OCI-LY7 (cell line): Measurements from ENCODE around the gene ABCC3. TPM values are rescaled to one million over a fixed set of nuclear protein-coding genes. Genes with fewer than 3 reads are reported as not detected.

Experiments
- BruUV-seq: library from RNA; stranded (reverse); fragments of 400-500 nt; replicated peaks from 2 replicates; lab custom pipeline; 2021; lab: Mats Ljungman, UMichigan
- CTCF ChIA-PET: fragments of 300-600 bp; sonication (Branson Sonifier 250); formaldehyde crosslinking; loops from one replicate; lab custom pipeline; 2022; ENCODE audit warnings: antibody characterized with exemption; ENCODE audit not compliant: unreplicated experiment; lab: Charles Lee
- POLR2A ChIA-PET: fragments of 300-600 bp; sonication (Branson Sonifier 250); formaldehyde crosslinking; loops from one replicate; lab custom pipeline; 2022; ENCODE audit warnings: antibody characterized with exemption; lab: Charles Lee
- DNase-seq: peaks from one replicate; pipeline ENCODE4 v3.0.0-alpha.2; 2015; ENCODE audit warnings: low spot score
- H2AFZ ChIP-seq: fragments of 200-600 bp; sonication (generic), shearing (Covaris generic); 2 replicates; pipeline ENCODE4 v1.6.1; 2014; ENCODE audit warnings: mild to moderate bottlenecking, antibody characterized with exemption, low read length, moderate library complexity
- H3K27ac ChIP-seq: fragments of 200-600 bp; sonication (generic); 2 replicates; pipeline ENCODE4 v1.5.1; 2014; ENCODE audit warnings: mixed run types, low read depth, mild to moderate bottlenecking, moderate library complexity, low read length, inconsistent platforms; ENCODE audit not compliant: poor library complexity, severe bottlenecking
- H3K36me3 ChIP-seq: fragments of 200-600 bp; sonication (generic); 2 replicates; pipeline ENCODE4 v1.6.1; 2014; ENCODE audit warnings: mild to moderate bottlenecking, antibody characterized with exemption, low read length, moderate library complexity, mixed read lengths; ENCODE audit not compliant: insufficient read depth
- H3K4me1 ChIP-seq: fragments of 200-600 bp; sonication (generic); 2 replicates; pipeline ENCODE4 v1.5.1; 2014; ENCODE audit warnings: mild to moderate bottlenecking, low read length; ENCODE audit not compliant: insufficient read depth, poor library complexity, severe bottlenecking
- H3K4me2 ChIP-seq: fragments of 200-600 bp; sonication (generic); 2 replicates; pipeline ENCODE4 v1.6.1; 2014; ENCODE audit warnings: mild to moderate bottlenecking, low read length
- H3K4me3 ChIP-seq: fragments of 200-600 bp; sonication (generic); 2 replicates; pipeline ENCODE4 v1.5.1; 2014; ENCODE audit warnings: mild to moderate bottlenecking, low read depth, low read length; ENCODE audit not compliant: poor library complexity, severe bottlenecking
- H3K79me2 ChIP-seq: fragments of 200-600 bp; sonication (generic); 2 replicates; pipeline ENCODE4 v1.6.1; 2016; ENCODE audit warnings: low read depth, mild to moderate bottlenecking, low read length, moderate library complexity, mixed read lengths; ENCODE audit not compliant: insufficient read depth
- H3K9me2 ChIP-seq: fragments of 200-600 bp; sonication (generic); 2 replicates; pipeline ENCODE4 v1.6.1; 2016; ENCODE audit warnings: mild to moderate bottlenecking, low read length, mixed read lengths; ENCODE audit not compliant: insufficient read depth
- H3K9me3 ChIP-seq: fragments of 200-600 bp; sonication (generic); 2 replicates; pipeline ENCODE4 v1.6.1; 2014; ENCODE audit warnings: mild to moderate bottlenecking, mixed run types, low read length, mixed read lengths
- H4K20me1 ChIP-seq: fragments of 200-600 bp; sonication (generic); 2 replicates; pipeline ENCODE4 v1.6.1; 2014; ENCODE audit warnings: mild to moderate bottlenecking, antibody characterized with exemption, low read length, moderate library complexity, mixed read lengths; ENCODE audit not compliant: insufficient read depth
- CTCF ChIP-seq: fragments of 200-600 bp; sonication (generic); conservative IDR thresholded peaks from 2 replicates; pipeline ENCODE4 v1.5.1; 2014; ENCODE audit warnings: mild to moderate bottlenecking, antibody characterized with exemption, low read length, moderate library complexity, mixed read lengths
- EZH2phosphoT487 ChIP-seq: fragments of 200-600 bp; sonication (generic); IDR thresholded peaks from 2 replicates; pipeline ENCODE4 v1.6.1; 2018; ENCODE audit warnings: low read depth, borderline replicate concordance, mild to moderate bottlenecking, mixed run types, antibody characterized with exemption, low read length, moderate library complexity, mixed read lengths
- intact Hi-C: fragments of 100-400 bp; cut with micrococcal nuclease; formaldehyde crosslinking; loops from one replicate; pipeline ENCODE4 v1.10.0; 2022; ENCODE audit not compliant: unreplicated experiment
- total RNA-seq, 2 experiments: library from RNA; depleted of rRNA in 1 of 2; stranded (reverse); fragments of >200 nt in 1 of 2; shearing (Covaris generic) in 1 of 2; gene quantifications; 2 replicates each; pipeline ENCODE4 v1.2.3, GENCODE V29; 2014 to 2022

The ABCC3 gene
- total RNA-seq, 2 experiments from 2014 or later, result not detected

- Histone ChIP-seq H3K36me3 (no peaks in the 10 kb centered on the region), H4K20me1 (no peaks in the 10 kb centered on the region), H3K79me2 (no peaks in the 10 kb centered on the region), H3K4me3 (no peak overlapping the region), H3K4me2 (no peak overlapping the region), H3K27ac (no peak overlapping the region), H3K4me1 (no peaks in the 10 kb centered on the region), H2AFZ (no peak overlapping the region), H3K9me3 (no peaks in the 10 kb centered on the region), H3K9me2 (no peaks in the 10 kb centered on the region)
- POLR2A ChIA-PET, result interaction anchor here (0.6 kb wide), 1 partner anchor 142 kb away, joined by 6 read pairs; no protein-coding TSS in a partner anchor
- TF ChIP-seq CTCF, result peak; percentile 63
- TF ChIP-seq EZH2phosphoT487, result no peak
- intact Hi-C loops, result no loop called here
- no TSS peak for BruUV-seq
- CTCF ChIA-PET, result interaction anchor here (1.0 kb wide), 1 partner anchor 12 kb away, joined by 3 read pairs; no protein-coding TSS in a partner anchor
- peak; percentile 17 for DNase-seq
Observed at GRCh38 chr17:50620858-50621257, 13.8 kb upstream of the ABCC3 start.

- no peak overlapping the region for H3K27ac ChIP-seq
- no peak overlapping the region for H3K4me2 ChIP-seq
- DNase-seq, result no peak
- POLR2A ChIA-PET, result interaction anchor here (0.6 kb wide), 1 partner anchor 142 kb away, joined by 6 read pairs; no protein-coding TSS in a partner anchor
- no peak overlapping the region for H3K4me3 ChIP-seq
- no peaks in the 10 kb centered on the region for H3K9me2 ChIP-seq
- no peak for TF ChIP-seq CTCF
- no peak for TF ChIP-seq EZH2phosphoT487
- intact Hi-C loops, result no loop called here
- no peaks in the 10 kb centered on the region for H3K4me1 ChIP-seq
- no peaks in the 10 kb centered on the region for H3K36me3 ChIP-seq
- no peak overlapping the region for H2AFZ ChIP-seq
- BruUV-seq, result no TSS peak
- no peaks in the 10 kb centered on the region for H3K79me2 ChIP-seq
- H3K9me3 ChIP-seq, result no peaks in the 10 kb centered on the region
- H4K20me1 ChIP-seq, result no peaks in the 10 kb centered on the region
- CTCF ChIA-PET, result no interaction called here
Observed at GRCh38 chr17:50621574-50622031, 13.1 kb upstream of the ABCC3 start.

GRCh38 chr17:50624321-50624934, 10.3 kb upstream of the ABCC3 start:
- Histone ChIP-seq H2AFZ (no peak overlapping the region), H3K4me3 (no peak overlapping the region), H3K36me3 (no peaks in the 10 kb centered on the region), H3K27ac (no peak overlapping the region), H3K4me1 (no peaks in the 10 kb centered on the region), H3K9me3 (no peaks in the 10 kb centered on the region), H3K4me2 (no peak overlapping the region), H4K20me1 (no peaks in the 10 kb centered on the region), H3K79me2 (no peaks in the 10 kb centered on the region), H3K9me2 (no peaks in the 10 kb centered on the region)
- no peak for DNase-seq
- intact Hi-C loops, result no loop called here
- BruUV-seq, result no TSS peak
- ChIA-PET CTCF (no interaction called here), POLR2A (no interaction called here)
- TF ChIP-seq EZH2phosphoT487 (no peak), CTCF (no peak)
